Tibial nerve (tissue), 4 donors: ENCODE data around the gene SOCS7. TPM values are rescaled to one million over a fixed set of nuclear protein-coding genes. Genes with fewer than 3 reads are reported as not detected.

Source experiments
- DNase-seq, 2 donors: peaks; one replicate each; pipeline ENCODE4 v3.0.0-alpha.2; 2019; ENCODE audit warnings: low spot score in 2 of 2
- H3K27ac ChIP-seq, 4 donors: fragments of 200-600 bp; sonication (generic) in 3 of 4; one replicate each; pipeline ENCODE4 v1.5.1; 2017 to 2019; ENCODE audit warnings: mild to moderate bottlenecking in 1 of 4
- H3K27me3 ChIP-seq, 2 donors: fragments of 200-600 bp; sonication (generic) in 1 of 2; one replicate each; pipeline versions ENCODE4 v1.5.1 to v1.6.0; 2017 to 2019
- H3K36me3 ChIP-seq, 3 donors: fragments of 200-600 bp; sonication (generic); one replicate each; pipeline ENCODE4 v1.5.1; 2018 to 2019
- H3K4me1 ChIP-seq, 4 donors: fragments of 200-600 bp; sonication (generic) in 3 of 4; one replicate each; pipeline ENCODE4 v1.5.1; 2017 to 2019
- H3K4me3 ChIP-seq, 4 donors: fragments of 200-600 bp; sonication (generic) in 3 of 4; one replicate each; pipeline ENCODE4 v1.5.1; 2017 to 2019; ENCODE audit warnings: mild to moderate bottlenecking in 1 of 4, moderate library complexity in 1 of 4
- H3K9me3 ChIP-seq, 4 donors: fragments of 200-600 bp; sonication (generic) in 3 of 4; one replicate each; pipeline ENCODE4 v1.5.1; 2017 to 2019
- CTCF ChIP-seq, 5 experiments: fragments of 200-600 bp in 3 of 5; fragments of 450-650 bp in 2 of 5; sonication (generic) in 3 of 5; IDR thresholded peaks; one replicate each; pipeline ENCODE4 v1.5.1; 2016 to 2019; ENCODE audit warnings: antibody characterized with exemption in 5 of 5, mild to moderate bottlenecking in 3 of 5, moderate library complexity in 2 of 5
- EP300 ChIP-seq, 2 donors: sonication (generic); formaldehyde crosslinking; IDR thresholded peaks; one replicate each; pipeline ENCODE4 v1.6.1; 2017; ENCODE audit warnings: antibody characterized with exemption in 2 of 2, mild to moderate bottlenecking in 1 of 2
- POLR2A ChIP-seq, 2 donors: fragments of 450-650 bp; IDR thresholded peaks; one replicate each; pipeline ENCODE4 v1.6.1; 2017; ENCODE audit warnings: antibody characterized with exemption in 2 of 2, mild to moderate bottlenecking in 2 of 2, moderate library complexity in 2 of 2
- WGBS, 2 donors: methylation state at CpG; one replicate each; pipeline ENCODE4 v1.1.5; 2018; 5-methylcytosine and 5-hydroxymethylcytosine counted together
- total RNA-seq, 4 donors: library from RNA; depleted of rRNA; stranded (reverse); fragments of >200 nt; gene quantifications; one replicate each; pipeline ENCODE4 v1.1.0, GENCODE V29; 2016

Gene SOCS7
- total RNA-seq, 4 donors from 2014 or later, result 14.7 to 26.4 (median 17.8) TPM

- H3K27ac ChIP-seq, result peak overlapping the region in 3 of 4 donors; percentile 41 to 99 (median 94)
- TF ChIP-seq EP300 (IDR thresholded peaks at IDR 0.05), result no peak
- no peak for TF ChIP-seq POLR2A (IDR thresholded peaks at IDR 0.05)
- TF ChIP-seq CTCF (IDR thresholded peaks at IDR 0.05), result no peak
- WGBS, 2 donors, result 38 to 41% methylated on average over 17 of the region's 17 CpGs
- H3K9me3 ChIP-seq, result no peaks in the 10 kb centered on the region
- H3K4me1 ChIP-seq, result peaks cover 0 to 91% (median 48%) of the 10 kb centered on the region in 4 donors
- no peak for DNase-seq
- no peak overlapping the region for H3K4me3 ChIP-seq
- no peaks in the 10 kb centered on the region for H3K36me3 ChIP-seq
- peaks cover 0 to 25% of the 10 kb centered on the region in 2 donors for H3K27me3 ChIP-seq
Measured at GRCh38 chr17:38421871-38422827, 70.5 kb downstream of the SOCS7 start.

GRCh38 chr17:38424297-38424972, 72.8 kb downstream of the SOCS7 start:
- H3K9me3 ChIP-seq, result no peaks in the 10 kb centered on the region
- no peaks in the 10 kb centered on the region for H3K36me3 ChIP-seq
- no peak overlapping the region for H3K4me3 ChIP-seq
- H3K27ac ChIP-seq, result peak overlapping the region in 3 of 4 donors; percentile 84 to 99 (median 94)
- peaks cover 0 to 82% (median 53%) of the 10 kb centered on the region in 4 donors for H3K4me1 ChIP-seq
- peaks cover 0 to 8% of the 10 kb centered on the region in 2 donors for H3K27me3 ChIP-seq
- 63 to 70% methylated on average over 6 of the region's 6 CpGs for WGBS, 2 donors
- DNase-seq, result no peak
- TF ChIP-seq POLR2A (IDR thresholded peaks at IDR 0.05), result no peak
- TF ChIP-seq CTCF (IDR thresholded peaks at IDR 0.05), result no peak
- TF ChIP-seq EP300 (IDR thresholded peaks at IDR 0.05), result no peak

GRCh38 chr17:38425031-38425430, 73.4 kb downstream of the SOCS7 start:
- WGBS, 2 donors, result 53 to 60% methylated on average over 13 of the region's 13 CpGs
- peaks cover 0 to 82% (median 55%) of the 10 kb centered on the region in 4 donors for H3K4me1 ChIP-seq

DNA sequence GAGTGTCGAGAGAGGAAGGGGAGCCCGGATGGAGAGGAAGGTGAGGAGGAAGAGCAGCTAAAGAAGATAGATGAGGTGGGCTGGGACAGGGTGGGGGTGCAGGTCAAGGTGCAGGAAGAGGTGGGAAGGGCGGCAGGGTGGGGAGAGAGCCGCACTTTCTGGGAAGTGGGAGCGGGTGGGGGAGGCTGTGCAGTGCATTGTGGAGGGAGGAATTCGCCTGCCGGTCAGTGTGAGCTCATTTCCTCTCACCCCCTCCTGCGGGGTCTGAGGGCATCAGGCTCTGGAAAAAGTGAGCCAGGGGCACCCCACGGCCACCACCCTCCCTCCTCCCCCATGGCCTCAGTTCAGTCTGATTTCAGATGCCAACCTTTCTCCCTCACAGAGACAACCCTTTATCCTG, 74.1 kb downstream of the SOCS7 start:
- 28 to 34% methylated on average over 9 of the region's 9 CpGs for WGBS, 2 donors
- no peak for DNase-seq
- H3K4me1 ChIP-seq, result peaks cover 0 to 82% (median 57%) of the 10 kb centered on the region in 4 donors

More at GRCh38 chr17:38425031-38425430, 73.4 kb downstream of the SOCS7 start:
- no peaks in the 10 kb centered on the region for H3K36me3 ChIP-seq
- DNase-seq, result no peak
- peaks cover 0 to 2% of the 10 kb centered on the region in 2 donors for H3K27me3 ChIP-seq
- H3K9me3 ChIP-seq, result no peaks in the 10 kb centered on the region
- peak overlapping the region; percentile 29 to 99 (median 89) for H3K27ac ChIP-seq
- TF ChIP-seq CTCF (IDR thresholded peaks at IDR 0.05) (no peak), POLR2A (IDR thresholded peaks at IDR 0.05) (no peak)
- H3K4me3 ChIP-seq, result no peak overlapping the region

More for the DNA sequence above, 74.1 kb downstream of the SOCS7 start:
- no peak for TF ChIP-seq POLR2A (IDR thresholded peaks at IDR 0.05)
- TF ChIP-seq EP300 (IDR thresholded peaks at IDR 0.05), result peak in 1 of 2 donors; percentile 49
- TF ChIP-seq CTCF (IDR thresholded peaks at IDR 0.05), result no peak
- Histone ChIP-seq H3K27me3 (no peaks in the 10 kb centered on the region), H3K27ac (peak overlapping the region; percentile 8 to 99 (median 89)), H3K4me3 (no peak overlapping the region), H3K36me3 (no peaks in the 10 kb centered on the region), H3K9me3 (no peaks in the 10 kb centered on the region)
